Hepatocyte (in vitro differentiated cells): ENCODE measurements around the gene MRPS18C. TPM values are rescaled to one million over a fixed set of nuclear protein-coding genes. Genes with fewer than 3 reads are reported as not detected.
A peak's percentile ranks its signal among the peaks of the same experiment; 100 is the strongest.
"Not testable (repeated sequence)": the region's sequence is repeated elsewhere in the genome, so short reads cannot be mapped to it uniquely, and the experiment has no call there.

Experiments
- DNase-seq: peaks from one replicate; pipeline ENCODE4 v3.0.0-alpha.2; 2016; ENCODE audit warnings: low spot score
- H2AFZ ChIP-seq: fragments of 200-600 bp; sonication (generic); 2 replicates; pipeline ENCODE4 v1.6.0; 2016; ENCODE audit warnings: antibody characterized with exemption, mild to moderate bottlenecking
- H3K27ac ChIP-seq: fragments of 200-600 bp; sonication (generic); 2 replicates; pipeline ENCODE4 v1.5.1; 2016; ENCODE audit warnings: mild to moderate bottlenecking
- H3K27me3 ChIP-seq: fragments of 200-600 bp; sonication (generic); 2 replicates; pipeline ENCODE4 v1.6.1; 2016
- H3K36me3 ChIP-seq: fragments of 200-600 bp; sonication (generic); replicated peaks from 2 replicates; pipeline ENCODE4 v1.5.1; 2016; ENCODE audit warnings: low read depth; ENCODE audit not compliant: insufficient read depth
- H3K4me1 ChIP-seq: fragments of 200-600 bp; sonication (generic); 2 replicates; pipeline ENCODE4 v1.5.1; 2016; ENCODE audit warnings: mild to moderate bottlenecking, moderate library complexity; ENCODE audit not compliant: insufficient read depth
- H3K4me2 ChIP-seq: fragments of 200-600 bp; sonication (generic); 2 replicates; pipeline ENCODE4 v1.6.0; 2016
- H3K4me3 ChIP-seq: fragments of 200-600 bp; sonication (generic); 2 replicates; pipeline ENCODE4 v1.5.1; 2016; ENCODE audit warnings: mild to moderate bottlenecking
- H3K79me2 ChIP-seq: fragments of 200-600 bp; sonication (generic); 2 replicates; pipeline ENCODE4 v1.6.0; 2017; ENCODE audit warnings: mild to moderate bottlenecking
- H3K9me2 ChIP-seq: fragments of 200-600 bp; sonication (generic); replicated peaks from 2 replicates; pipeline ENCODE4 v1.6.0; 2017; ENCODE audit warnings: mild to moderate bottlenecking; ENCODE audit not compliant: insufficient read depth
- H3K9me3 ChIP-seq: fragments of 200-600 bp; sonication (generic); 2 replicates; pipeline ENCODE4 v1.5.1; 2016; ENCODE audit warnings: low read depth, mild to moderate bottlenecking
- H4K20me1 ChIP-seq: fragments of 200-600 bp; sonication (generic); 2 replicates; pipeline ENCODE4 v1.6.0; 2016; ENCODE audit warnings: mild to moderate bottlenecking; ENCODE audit not compliant: insufficient read depth, poor library complexity, severe bottlenecking
- EZH2 ChIP-seq: fragments of 200-600 bp; sonication (generic); IDR thresholded peaks from 2 replicates; pipeline ENCODE4 v1.6.1; 2016; ENCODE audit warnings: antibody characterized with exemption, mild to moderate bottlenecking, borderline replicate concordance
- EZH2phosphoT487 ChIP-seq: fragments of 200-600 bp; sonication (generic); IDR thresholded peaks from one replicate; pipeline ENCODE4 v1.6.1; 2018; ENCODE audit warnings: antibody characterized with exemption, mild to moderate bottlenecking, low read depth, moderate library complexity; ENCODE audit not compliant: unreplicated experiment, severe bottlenecking
- WGBS: methylation state at CpG from one replicate; pipeline ENCODE4 v1.1.6; 2016; ENCODE audit warnings: low lambda C conversion rate; ENCODE audit errors: missing lambda C conversion rate; 5-methylcytosine and 5-hydroxymethylcytosine counted together
- polyA plus RNA-seq: library from polyadenylated mRNA; unstranded; fragments of >200 nt; fragmentation: Nextera tagmentation; extraction: Ambion mirVana; gene quantifications from 2 replicates; pipeline ENCODE4 v1.2.1, GENCODE V29; 2016
- total RNA-seq: library from RNA; depleted of rRNA; stranded (reverse); fragments of >200 nt; gene quantifications from 2 replicates; pipeline ENCODE4 v1.2.3, GENCODE V29; 2014
- TF ChIP-seq, protein P1 (sequence below): fragments of 200-600 bp; sonication (generic); IDR thresholded peaks from 2 replicates; pipeline ENCODE4 v1.5.1; 2016; ENCODE audit warnings: antibody characterized with exemption, mild to moderate bottlenecking; ENCODE audit not compliant: poor library complexity

The MRPS18C gene
- total and polyA plus RNA-seq, 2 experiments from 2014 or later: 20.1 to 89.1 TPM

GRCh38 chr4:83489711-83490326 is 34.0 kb downstream of the MRPS18C start:
- Histone ChIP-seq H3K4me2 (no peak overlapping the region), H3K9me2 (no peaks in the 10 kb centered on the region), H3K4me3 (no peak overlapping the region), H4K20me1 (no peaks in the 10 kb centered on the region), H3K79me2 (no peaks in the 10 kb centered on the region), H3K4me1 (peaks cover 14% of the 10 kb centered on the region), H3K36me3 (no peaks in the 10 kb centered on the region), H2AFZ (no peak overlapping the region), H3K9me3 (no peaks in the 10 kb centered on the region), H3K27ac (no peak overlapping the region), H3K27me3 (no peaks in the 10 kb centered on the region)
- WGBS: 54% methylated on average over 1 of the region's 1 CpG
- DNase-seq: no peak
- TF ChIP-seq EZH2: no peak
- TF ChIP-seq, protein P1, sequence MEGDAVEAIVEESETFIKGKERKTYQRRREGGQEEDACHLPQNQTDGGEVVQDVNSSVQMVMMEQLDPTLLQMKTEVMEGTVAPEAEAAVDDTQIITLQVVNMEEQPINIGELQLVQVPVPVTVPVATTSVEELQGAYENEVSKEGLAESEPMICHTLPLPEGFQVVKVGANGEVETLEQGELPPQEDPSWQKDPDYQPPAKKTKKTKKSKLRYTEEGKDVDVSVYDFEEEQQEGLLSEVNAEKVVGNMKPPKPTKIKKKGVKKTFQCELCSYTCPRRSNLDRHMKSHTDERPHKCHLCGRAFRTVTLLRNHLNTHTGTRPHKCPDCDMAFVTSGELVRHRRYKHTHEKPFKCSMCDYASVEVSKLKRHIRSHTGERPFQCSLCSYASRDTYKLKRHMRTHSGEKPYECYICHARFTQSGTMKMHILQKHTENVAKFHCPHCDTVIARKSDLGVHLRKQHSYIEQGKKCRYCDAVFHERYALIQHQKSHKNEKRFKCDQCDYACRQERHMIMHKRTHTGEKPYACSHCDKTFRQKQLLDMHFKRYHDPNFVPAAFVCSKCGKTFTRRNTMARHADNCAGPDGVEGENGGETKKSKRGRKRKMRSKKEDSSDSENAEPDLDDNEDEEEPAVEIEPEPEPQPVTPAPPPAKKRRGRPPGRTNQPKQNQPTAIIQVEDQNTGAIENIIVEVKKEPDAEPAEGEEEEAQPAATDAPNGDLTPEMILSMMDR: no peak
- TF ChIP-seq EZH2phosphoT487: no peak

- Histone ChIP-seq H3K9me3 (no peaks in the 10 kb centered on the region), H2AFZ (no peak overlapping the region), H3K79me2 (no peaks in the 10 kb centered on the region), H3K27ac (no peak overlapping the region), H3K4me3 (no peak overlapping the region), H3K9me2 (no peaks in the 10 kb centered on the region), H3K4me1 (peaks cover 7% of the 10 kb centered on the region), H3K27me3 (no peaks in the 10 kb centered on the region), H4K20me1 (no peaks in the 10 kb centered on the region), H3K36me3 (no peaks in the 10 kb centered on the region), H3K4me2 (no peak overlapping the region)
- 6% methylated on average over 1 of the region's 1 CpG for WGBS
- TF ChIP-seq, protein P1: peak; percentile 63
- TF ChIP-seq EZH2phosphoT487 (no peak), EZH2 (no peak)
- peak; percentile 38 for DNase-seq
These were observed 35.1 kb downstream of the MRPS18C start for GRCh38 chr4:83490876-83491450.

GRCh38 chr4:83496085-83496917 is 40.4 kb downstream of the MRPS18C start:
- not testable (repeated sequence) for H3K4me1 ChIP-seq, H2AFZ ChIP-seq, DNase-seq, H3K36me3 ChIP-seq, H3K4me2 ChIP-seq, H3K9me2 ChIP-seq, H3K4me3 ChIP-seq, H3K9me3 ChIP-seq, H3K27ac ChIP-seq, H4K20me1 ChIP-seq, H3K79me2 ChIP-seq, H3K27me3 ChIP-seq
- WGBS: 70% methylated on average over 8 of the region's 8 CpGs

GRCh38 chr4:83498187-83498586 is 42.3 kb downstream of the MRPS18C start:
- no peak overlapping the region for H3K4me3 ChIP-seq
- H3K4me1 ChIP-seq: no peaks in the 10 kb centered on the region
- no peak for DNase-seq
- WGBS: 88% methylated on average over 1 of the region's 1 CpG
- H3K9me2 ChIP-seq: no peaks in the 10 kb centered on the region
- H3K27ac ChIP-seq: no peak overlapping the region
- H3K79me2 ChIP-seq: no peaks in the 10 kb centered on the region
- TF ChIP-seq EZH2 (no peak), EZH2phosphoT487 (no peak)
- H4K20me1 ChIP-seq: no peaks in the 10 kb centered on the region
- no peak overlapping the region for H2AFZ ChIP-seq
- H3K36me3 ChIP-seq: no peaks in the 10 kb centered on the region
- H3K9me3 ChIP-seq: no peaks in the 10 kb centered on the region
- H3K27me3 ChIP-seq: no peaks in the 10 kb centered on the region
- no peak overlapping the region for H3K4me2 ChIP-seq

DNA sequence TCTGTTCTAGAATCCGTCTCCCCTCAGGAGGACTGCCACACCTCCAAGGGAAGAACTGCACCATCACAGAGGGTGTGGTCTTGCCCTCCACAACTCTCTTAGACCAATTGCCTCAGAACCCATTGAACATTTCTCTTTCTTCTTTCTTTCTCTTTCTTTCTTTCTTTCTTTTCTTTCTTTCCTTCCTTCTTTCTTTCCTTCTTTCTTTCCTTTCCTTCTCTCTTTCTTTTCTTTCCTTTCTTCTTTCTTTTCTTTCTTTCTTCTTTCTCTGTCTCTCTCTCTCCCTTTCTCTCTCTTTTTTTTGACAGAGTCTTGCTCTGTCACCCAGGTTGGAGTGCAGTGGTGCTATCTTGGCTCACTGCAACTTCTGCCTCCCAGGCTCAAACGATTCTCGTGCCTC is 45.8 kb downstream of the MRPS18C start:
- H3K9me3 ChIP-seq, H4K20me1 ChIP-seq, H3K4me3 ChIP-seq, H3K9me2 ChIP-seq, H3K4me1 ChIP-seq, H3K36me3 ChIP-seq, H3K27ac ChIP-seq, H3K27me3 ChIP-seq, H3K79me2 ChIP-seq, DNase-seq, H2AFZ ChIP-seq, H3K4me2 ChIP-seq: not testable (repeated sequence)
- 91% methylated on average over 3 of the region's 3 CpGs for WGBS
